CD4-positive, alpha-beta T cell treated with Interleukin-12 subunit alpha and Interleukin-12 subunit beta, for 1 hour (primary cell): ENCODE data around the gene IQSEC3.
"Not testable (repeated sequence)": the region's sequence is repeated elsewhere in the genome, so short reads cannot be mapped to it uniquely, and the experiment has no call there.

ENCODE experiments used
- DNase-seq: peaks from one replicate; pipeline ENCODE4 v3.0.0-alpha.2; 2020

IQSEC3 gene

DNA sequence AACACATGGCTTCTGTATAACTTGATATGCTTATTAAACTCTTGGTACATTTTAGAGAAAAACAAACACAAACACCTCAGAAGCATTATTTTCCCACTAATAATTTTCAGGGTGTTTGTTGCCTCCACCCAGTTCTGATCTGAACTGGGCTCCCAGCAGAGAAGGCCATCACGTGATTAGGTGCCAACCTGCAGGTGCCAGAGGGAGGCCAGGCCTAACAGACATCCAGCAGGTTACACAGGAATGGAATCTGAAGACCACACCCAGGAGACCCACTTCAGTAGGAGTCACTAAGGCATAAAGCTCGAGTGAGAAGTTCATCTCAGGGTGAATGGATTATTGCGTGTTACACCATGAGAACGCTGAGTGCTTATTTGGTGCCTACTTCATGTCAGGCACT, 138.5 kb downstream of the IQSEC3 start:
- no peak for DNase-seq

- no peak for DNase-seq
Measured at GRCh38 chr12:206746-207440, 140.3 kb downstream of the IQSEC3 start.

- no peak for DNase-seq
Measured at GRCh38 chr12:207804-208203, 141.2 kb downstream of the IQSEC3 start.

DNA sequence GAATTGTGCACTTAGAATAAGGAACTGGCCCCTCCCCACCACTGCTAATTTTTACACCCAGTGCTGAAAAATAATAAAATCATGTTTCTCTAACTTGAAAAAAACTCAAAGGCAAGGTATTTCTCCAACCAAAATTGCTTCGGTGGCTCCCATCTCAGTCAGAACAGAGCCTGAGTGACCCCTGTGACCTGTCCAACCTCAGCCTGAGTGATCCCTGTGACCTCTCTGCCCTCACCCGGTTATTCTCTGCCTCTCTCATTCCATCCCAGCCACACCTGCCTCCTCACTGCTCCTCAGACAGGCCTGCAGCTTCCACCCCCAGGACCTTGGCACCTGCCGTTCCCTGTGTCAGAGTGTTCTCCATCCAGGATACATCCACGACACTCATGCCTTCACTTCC, 142.2 kb downstream of the IQSEC3 start:
- DNase-seq, result no peak

DNA sequence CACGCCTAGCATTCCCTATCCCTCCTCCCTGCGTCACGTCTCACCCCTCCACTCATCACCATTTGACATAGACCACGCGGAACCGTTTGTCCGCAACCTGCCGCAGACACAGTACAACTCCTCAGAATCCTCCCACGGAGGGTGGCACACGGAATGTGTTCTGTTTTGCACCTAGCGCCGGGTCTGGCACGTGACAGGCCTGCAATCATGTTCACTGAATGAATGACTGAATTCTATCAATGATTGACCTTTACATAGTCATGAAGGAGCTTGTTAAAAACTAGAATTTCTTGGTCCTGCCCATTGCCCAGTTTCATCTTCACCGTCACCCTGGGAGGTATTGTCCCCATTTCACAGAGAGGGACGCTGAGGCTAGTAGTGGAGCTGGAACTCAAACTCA, 142.7 kb downstream of the IQSEC3 start:
- no peak for DNase-seq

GRCh38 chr12:209851-210250, 143.3 kb downstream of the IQSEC3 start:
- no peak for DNase-seq

- no peak for DNase-seq
Measured at GRCh38 chr12:210277-211141, 143.9 kb downstream of the IQSEC3 start.

- DNase-seq, result no peak
Measured at GRCh38 chr12:211142-211465, 144.5 kb downstream of the IQSEC3 start.

DNA sequence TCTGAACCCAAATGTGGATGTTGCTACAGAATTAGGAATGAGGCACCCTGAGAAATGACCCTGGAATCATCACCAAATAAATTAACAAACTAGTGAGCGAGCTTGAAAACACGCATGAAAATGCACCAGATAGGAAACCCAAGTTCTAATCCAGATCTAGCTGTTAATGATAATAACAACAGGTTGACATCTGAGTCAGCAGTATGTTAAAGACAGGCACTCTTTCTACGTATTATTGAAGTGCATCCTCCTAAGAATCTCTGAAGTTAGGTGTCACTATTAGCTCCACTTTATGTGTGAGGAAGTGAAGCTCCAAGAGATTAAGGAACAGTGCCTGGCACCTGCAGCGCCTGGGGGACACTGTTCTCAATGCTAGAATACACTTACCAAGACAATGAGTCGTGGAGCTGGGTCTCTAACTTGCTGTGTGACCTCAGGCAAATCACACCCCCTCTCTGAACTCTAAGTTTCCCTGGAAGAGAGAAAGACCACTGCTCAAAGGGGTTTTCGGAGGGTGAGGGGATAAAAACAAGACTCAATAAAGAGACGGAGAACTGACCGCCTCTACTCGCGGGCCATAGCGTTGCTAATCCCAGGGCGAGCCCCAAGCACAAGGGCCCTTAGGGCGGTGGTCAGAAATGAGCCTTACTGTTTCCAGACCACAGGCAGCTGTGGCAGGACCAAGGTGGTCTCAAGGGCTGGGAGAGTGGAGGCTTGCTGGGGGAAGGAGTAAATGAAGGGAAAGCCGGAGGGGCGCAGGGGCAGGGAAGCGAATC, 145.3 kb downstream of the IQSEC3 start:
- DNase-seq, result no peak

DNA sequence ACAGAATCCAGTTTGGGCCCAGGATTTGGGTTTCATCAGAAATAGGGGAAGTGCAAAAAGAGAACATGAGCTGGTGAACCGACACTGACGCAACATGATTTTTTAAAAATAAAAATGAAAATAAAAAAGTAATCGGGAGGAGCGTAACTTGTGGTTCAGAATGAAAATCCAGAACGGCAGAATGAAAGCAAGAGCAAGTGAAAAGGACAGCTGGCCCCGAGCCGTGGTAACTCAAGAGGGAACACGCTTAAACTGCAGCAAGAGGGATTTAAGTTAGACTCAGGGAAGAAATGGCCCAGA, 145.8 kb downstream of the IQSEC3 start:
- DNase-seq, result no peak

GRCh38 chr12:212715-213526, 146.4 kb downstream of the IQSEC3 start:
- no peak for DNase-seq

- no peak for DNase-seq
Measured at GRCh38 chr12:213527-213932, 147.0 kb downstream of the IQSEC3 start.

GRCh38 chr12:214003-214741, 147.6 kb downstream of the IQSEC3 start, which contains the start of gene SLC6A12:
SLC6A12 (minus strand) TSS chr12:214157; CDS start chr12:209986, 4,171 bp downstream.
- no peak for DNase-seq

DNA sequence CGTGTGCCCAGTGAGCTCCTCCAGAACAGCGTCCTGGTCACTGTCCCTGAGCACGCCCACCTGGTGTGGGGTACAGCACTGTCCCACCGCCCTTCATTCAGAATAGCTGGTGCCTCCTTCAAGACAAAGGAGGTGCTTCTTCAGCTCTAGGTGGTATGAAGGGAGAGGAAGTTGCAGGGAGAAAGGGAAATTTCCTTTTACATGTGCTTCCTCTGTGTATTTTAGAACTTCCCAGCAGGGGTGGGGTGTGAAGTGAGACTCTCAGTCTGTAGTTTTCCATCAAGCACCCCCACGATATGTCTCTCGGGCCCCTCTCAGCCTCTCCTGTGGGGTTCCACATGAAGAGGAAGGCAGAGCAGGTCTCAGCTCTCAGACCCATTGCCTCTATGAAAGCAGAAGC, 148.5 kb downstream of the IQSEC3 start:
- no peak for DNase-seq

GRCh38 chr12:217029-217428, 150.5 kb downstream of the IQSEC3 start:
- not testable (repeated sequence) for DNase-seq

DNA sequence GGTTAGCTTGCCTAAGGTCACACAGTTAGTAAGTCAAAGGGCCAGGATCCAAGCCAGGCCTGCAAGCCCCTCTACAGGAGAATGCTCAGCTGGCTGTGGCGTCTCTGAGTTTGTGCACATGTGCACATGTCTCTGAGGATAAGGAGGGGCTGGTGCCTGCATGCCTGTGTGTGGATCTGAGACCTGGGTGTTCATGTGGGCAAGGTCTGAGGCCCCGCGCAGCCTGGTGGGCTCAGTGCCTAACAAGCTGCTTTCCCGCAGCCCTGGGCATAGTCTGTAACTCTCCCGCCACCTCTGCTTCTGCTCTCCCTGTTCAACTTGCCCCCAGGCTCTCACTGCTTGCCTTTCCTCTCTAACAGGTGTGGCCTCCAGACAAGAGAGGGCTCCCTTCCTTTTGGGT, 151.7 kb downstream of the IQSEC3 start:
- DNase-seq, result no peak

- no peak for DNase-seq
Measured at GRCh38 chr12:218728-219590, 152.4 kb downstream of the IQSEC3 start.

DNA sequence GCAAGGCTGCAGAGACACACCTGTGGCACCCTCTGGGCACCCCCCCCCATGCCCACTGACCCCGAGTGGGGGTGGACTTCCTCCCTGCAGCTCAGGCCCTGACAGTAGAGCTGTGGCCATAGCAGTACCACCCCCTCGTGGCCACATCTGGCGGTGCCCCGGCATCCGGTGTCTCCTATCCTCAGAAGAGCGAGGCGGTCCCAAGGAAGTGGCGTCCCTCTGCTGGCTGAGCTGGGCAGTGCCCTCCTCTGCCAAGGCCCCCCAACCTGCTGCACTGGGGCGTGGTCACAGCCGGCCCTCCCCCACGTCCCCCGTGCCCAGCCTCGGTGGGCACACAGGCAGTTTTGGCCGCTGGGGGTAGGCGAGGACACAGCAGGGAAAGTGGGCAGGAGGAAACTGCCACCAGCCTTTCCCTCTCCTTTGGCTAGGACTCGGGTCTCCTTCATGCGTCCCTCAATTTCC, 153.4 kb downstream of the IQSEC3 start:
- DNase-seq, result peak; percentile 28

DNA sequence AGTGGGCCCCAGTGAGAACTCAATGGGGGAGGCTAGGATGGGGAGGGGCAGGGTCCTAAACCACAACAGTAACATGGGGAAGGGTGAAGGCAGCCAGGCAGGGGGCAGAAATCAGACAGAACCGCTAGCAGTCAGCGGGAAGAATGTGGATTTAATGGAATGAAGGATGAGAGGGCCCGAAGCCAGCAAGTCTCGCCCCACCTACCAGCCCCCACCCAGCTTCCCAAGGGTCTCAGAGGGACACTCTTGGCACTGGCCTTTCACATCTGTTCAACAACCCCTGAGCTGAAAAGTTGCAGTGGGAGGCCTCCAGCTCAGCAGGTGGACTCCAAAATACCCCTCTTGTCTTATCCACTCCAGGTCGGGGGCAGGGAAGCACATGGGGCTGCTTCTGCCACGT, 153.9 kb downstream of the IQSEC3 start:
- no peak for DNase-seq

DNA sequence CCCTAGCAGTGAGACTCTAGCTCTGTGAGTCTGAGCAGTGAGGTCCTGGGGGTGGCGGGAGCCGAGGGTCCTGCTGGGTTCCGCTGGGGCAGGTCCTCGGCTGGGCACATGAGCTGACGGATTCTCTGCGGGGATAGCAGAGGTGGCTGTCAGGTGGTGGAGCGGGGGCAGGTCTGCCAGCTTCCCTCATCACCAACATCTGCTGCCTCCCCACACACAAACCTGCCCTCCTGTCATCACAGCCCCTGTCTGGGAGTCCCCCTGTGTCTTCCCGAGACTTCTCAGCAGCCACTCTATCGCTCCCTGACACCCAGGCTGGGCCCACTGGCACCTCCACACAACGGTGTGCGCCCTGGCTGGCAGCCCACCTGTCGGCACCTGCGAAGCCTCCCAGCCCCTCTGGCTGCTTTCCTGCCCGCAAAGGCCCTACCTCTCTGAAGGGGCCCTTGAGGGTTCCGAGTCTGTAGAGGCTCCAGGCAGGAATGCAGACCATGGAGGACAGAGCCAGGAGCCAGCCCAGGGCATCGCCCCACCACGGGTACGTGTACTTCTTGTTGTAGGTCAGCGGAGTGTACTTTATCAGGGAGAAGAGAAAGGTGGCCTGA, 154.5 kb downstream of the IQSEC3 start:
- no peak for DNase-seq

DNA sequence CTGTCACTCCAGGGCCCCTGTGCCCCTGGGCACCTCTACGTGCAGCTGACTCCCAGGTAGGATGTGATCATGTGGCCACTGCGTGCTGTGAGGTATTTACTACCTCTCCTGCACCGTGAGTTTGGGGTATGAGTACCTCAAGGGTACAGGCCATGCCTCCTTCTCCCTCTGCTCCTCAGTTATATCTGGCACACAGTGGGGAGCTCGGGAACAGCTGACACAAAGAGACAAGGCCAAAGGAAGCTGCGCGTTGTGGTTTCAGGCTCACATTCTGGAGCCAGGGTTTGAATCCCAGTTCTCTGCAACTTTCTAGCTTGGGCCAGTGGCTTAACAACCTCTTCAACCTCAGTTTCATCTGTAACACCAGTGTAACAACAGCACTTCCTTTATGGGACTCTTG, 155.2 kb downstream of the IQSEC3 start:
- DNase-seq, result no peak
